Measurements from ENCODE around the gene TMEM86B. TPM values are rescaled to one million over a fixed set of nuclear protein-coding genes. Genes with fewer than 3 reads are reported as not detected.

The TMEM86B gene
- total RNA-seq, 1 donor from 2014 or later, result 3.9 TPM

DNA sequence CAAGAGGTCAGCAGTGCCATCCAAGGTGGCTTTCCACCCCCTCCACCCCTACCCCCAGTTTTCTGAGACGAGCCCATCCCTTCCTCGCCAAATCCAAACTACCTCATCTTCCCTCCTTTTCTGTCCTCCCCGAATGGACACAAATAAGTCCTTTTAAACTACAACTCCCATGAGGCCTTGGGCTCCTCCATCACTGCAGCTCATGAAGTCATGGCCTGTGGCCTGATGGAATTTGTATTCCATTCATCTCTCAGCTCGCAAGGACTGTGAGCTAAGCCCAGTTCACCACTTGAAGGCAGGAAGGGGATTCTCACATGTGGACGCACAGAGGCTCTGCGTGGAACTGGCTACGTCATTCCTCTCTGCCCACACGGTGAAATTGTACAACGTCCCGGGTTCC is 31.8 kb downstream of the TMEM86B start:
- Histone ChIP-seq H3K9ac (ENCODE audit: low read length) (no peak overlapping the region), H3K27me3 (ENCODE audit: insufficient read depth, low read length) (no peaks in the 10 kb centered on the region), H4K20me1 (ENCODE audit: insufficient read depth, low read length) (no peaks in the 10 kb centered on the region), H3K79me2 (ENCODE audit: insufficient read depth, low read length) (no peaks in the 10 kb centered on the region), H3K4me3 (ENCODE audit: insufficient read depth, low read depth, low read length) (no peak overlapping the region), H3K4me1 (ENCODE audit: insufficient read depth, low read length) (no peaks in the 10 kb centered on the region), H3K4me2 (ENCODE audit: low read length) (no peak overlapping the region), H3K9me3 (ENCODE audit: insufficient read depth, low read depth, low read length) (no peaks in the 10 kb centered on the region), H3K36me3 (ENCODE audit: insufficient read depth, low read length) (no peaks in the 10 kb centered on the region), H3K27ac (ENCODE audit: low read depth, low read length) (no peak overlapping the region), H2AFZ (ENCODE audit: low read depth, low read length) (no peak overlapping the region)
- FAIRE-seq, result no peak
- H3K4me1 Mint-ChIP-seq (ENCODE audit: low read depth, unreplicated experiment), result no peaks in the 10 kb centered on the region
- no peak overlapping the region for H3K27ac Mint-ChIP-seq (ENCODE audit: unreplicated experiment)
- DNase-seq (ENCODE audit: low read depth), result no peak
- H3K27me3 Mint-ChIP-seq (ENCODE audit: low read depth, unreplicated experiment), result peaks cover 43% of the 10 kb centered on the region
- TF ChIP-seq CTCF (IDR thresholded peaks at IDR 0.05; ENCODE audit: insufficient read depth, low read depth, low read length), result no peak
- no peak for TF ChIP-seq EZH2 (IDR thresholded peaks at IDR 0.05; ENCODE audit: insufficient read depth, low read length)
- peaks cover 6% of the 10 kb centered on the region for H3K36me3 Mint-ChIP-seq (ENCODE audit: low read depth, unreplicated experiment)
- peaks cover 3% of the 10 kb centered on the region for H3K9me3 Mint-ChIP-seq (ENCODE audit: unreplicated experiment)
- H3K4me3 Mint-ChIP-seq (ENCODE audit: unreplicated experiment), result no peak overlapping the region

GRCh38 chr19:55193481-55193880 is 35.1 kb downstream of the TMEM86B start:
- no peak for FAIRE-seq
- Mint-ChIP-seq H3K4me1 (ENCODE audit: low read depth, unreplicated experiment) (no peaks in the 10 kb centered on the region), H3K36me3 (ENCODE audit: low read depth, unreplicated experiment) (peaks cover 3% of the 10 kb centered on the region), H3K4me3 (ENCODE audit: unreplicated experiment) (no peak overlapping the region), H3K9me3 (ENCODE audit: unreplicated experiment) (peaks cover 2% of the 10 kb centered on the region), H3K27ac (ENCODE audit: unreplicated experiment) (no peak overlapping the region), H3K27me3 (ENCODE audit: low read depth, unreplicated experiment) (peaks cover 26% of the 10 kb centered on the region)
- no peak overlapping the region for H3K9ac ChIP-seq (ENCODE audit: low read length)
- H3K79me2 ChIP-seq (ENCODE audit: insufficient read depth, low read length), result no peaks in the 10 kb centered on the region
- TF ChIP-seq EZH2 (IDR thresholded peaks at IDR 0.05; ENCODE audit: insufficient read depth, low read length) (no peak), CTCF (IDR thresholded peaks at IDR 0.05; ENCODE audit: insufficient read depth, low read depth, low read length) (no peak)
- peaks cover 3% of the 10 kb centered on the region for H3K4me1 ChIP-seq (ENCODE audit: insufficient read depth, low read length)
- H3K27ac ChIP-seq (ENCODE audit: low read depth, low read length), result no peak overlapping the region
- H4K20me1 ChIP-seq (ENCODE audit: insufficient read depth, low read length), result no peaks in the 10 kb centered on the region
- no peaks in the 10 kb centered on the region for H3K9me3 ChIP-seq (ENCODE audit: insufficient read depth, low read depth, low read length)
- H3K4me2 ChIP-seq (ENCODE audit: low read length), result no peak overlapping the region
- no peak for DNase-seq (ENCODE audit: low read depth)
- H3K27me3 ChIP-seq (ENCODE audit: insufficient read depth, low read length), result no peaks in the 10 kb centered on the region
- H3K4me3 ChIP-seq (ENCODE audit: insufficient read depth, low read depth, low read length), result no peak overlapping the region
- H3K36me3 ChIP-seq (ENCODE audit: insufficient read depth, low read length), result no peaks in the 10 kb centered on the region
- H2AFZ ChIP-seq (ENCODE audit: low read depth, low read length), result no peak overlapping the region

- Mint-ChIP-seq H3K27me3 (ENCODE audit: low read depth, unreplicated experiment) (peaks cover 40% of the 10 kb centered on the region), H3K27ac (ENCODE audit: unreplicated experiment) (no peak overlapping the region), H3K9me3 (ENCODE audit: unreplicated experiment) (no peaks in the 10 kb centered on the region), H3K36me3 (ENCODE audit: low read depth, unreplicated experiment) (no peaks in the 10 kb centered on the region), H3K4me1 (ENCODE audit: low read depth, unreplicated experiment) (no peaks in the 10 kb centered on the region), H3K4me3 (ENCODE audit: unreplicated experiment) (no peak overlapping the region)
- no peaks in the 10 kb centered on the region for H3K79me2 ChIP-seq (ENCODE audit: insufficient read depth, low read length)
- H3K4me2 ChIP-seq (ENCODE audit: low read length), result peak overlapping the region; percentile 21
- H2AFZ ChIP-seq (ENCODE audit: low read depth, low read length), result peak overlapping the region; percentile 49
- no peak for TF ChIP-seq EZH2 (IDR thresholded peaks at IDR 0.05; ENCODE audit: insufficient read depth, low read length)
- no peak for TF ChIP-seq CTCF (IDR thresholded peaks at IDR 0.05; ENCODE audit: insufficient read depth, low read depth, low read length)
- no peaks in the 10 kb centered on the region for H3K36me3 ChIP-seq (ENCODE audit: insufficient read depth, low read length)
- FAIRE-seq, result no peak
- H3K4me1 ChIP-seq (ENCODE audit: insufficient read depth, low read length), result peaks cover 3% of the 10 kb centered on the region
- H3K27ac ChIP-seq (ENCODE audit: low read depth, low read length), result peak overlapping the region; percentile 54
- H3K4me3 ChIP-seq (ENCODE audit: insufficient read depth, low read depth, low read length), result no peak overlapping the region
- no peaks in the 10 kb centered on the region for H3K9me3 ChIP-seq (ENCODE audit: insufficient read depth, low read depth, low read length)
- peak overlapping the region; percentile 48 for H3K9ac ChIP-seq (ENCODE audit: low read length)
- H3K27me3 ChIP-seq (ENCODE audit: insufficient read depth, low read length), result no peaks in the 10 kb centered on the region
- DNase-seq (ENCODE audit: low read depth), result peak; percentile 96
- H4K20me1 ChIP-seq (ENCODE audit: insufficient read depth, low read length), result no peaks in the 10 kb centered on the region
These were observed 39.1 kb downstream of the TMEM86B start for GRCh38 chr19:55189403-55189835.
